ENCODE results near the gene FAN1.

Gene FAN1

GRCh38 chr15:30917675-30918074, 14.0 kb downstream of the FAN1 start:
- no peaks in the 10 kb centered on the region for H4K20me1 ChIP-seq (ENCODE audit: insufficient read depth, low read length, poor library complexity, severe bottlenecking)
- no peak overlapping the region for H3K9ac ChIP-seq (ENCODE audit: low read depth, low read length, poor library complexity, severe bottlenecking)
- H3K27me3 ChIP-seq (ENCODE audit: insufficient read depth, low read length, poor library complexity, severe bottlenecking), result no peaks in the 10 kb centered on the region
- H3F3A ChIP-seq (ENCODE audit: low read depth), result no peaks in the 10 kb centered on the region
- H3K4me3 ChIP-seq (ENCODE audit: low read length, poor library complexity, severe bottlenecking), result no peak overlapping the region
- peaks cover 79% of the 10 kb centered on the region; the same call in 1 of the 2 replicates for H3K36me3 ChIP-seq (ENCODE audit: insufficient read depth, low read length)
- H3K79me2 ChIP-seq (ENCODE audit: insufficient read depth, low read length), result no peaks in the 10 kb centered on the region; the same call in 1 of the 2 replicates
- no peaks in the 10 kb centered on the region for H3K9me2 ChIP-seq (replicated peaks; ENCODE audit: low read depth, low read length)
- H3K4me2 ChIP-seq (ENCODE audit: low read depth, low read length, poor library complexity, severe bottlenecking), result no peak overlapping the region
- H2AFZ ChIP-seq (ENCODE audit: low read length), result no peak overlapping the region
- no peak for TF ChIP-seq EZH2phosphoT487 (IDR thresholded peaks at IDR 0.05; ENCODE audit: borderline replicate concordance)
- TF ChIP-seq CTCF (conservative IDR thresholded peaks at IDR 0.05; ENCODE audit: low read length), result no peak
- H3K4me1 ChIP-seq (ENCODE audit: insufficient read depth, low read length, poor library complexity, severe bottlenecking), result peaks cover 5% of the 10 kb centered on the region
- no peaks in the 10 kb centered on the region for H3K9me3 ChIP-seq (ENCODE audit: insufficient read depth, low read depth, low read length)

DNA sequence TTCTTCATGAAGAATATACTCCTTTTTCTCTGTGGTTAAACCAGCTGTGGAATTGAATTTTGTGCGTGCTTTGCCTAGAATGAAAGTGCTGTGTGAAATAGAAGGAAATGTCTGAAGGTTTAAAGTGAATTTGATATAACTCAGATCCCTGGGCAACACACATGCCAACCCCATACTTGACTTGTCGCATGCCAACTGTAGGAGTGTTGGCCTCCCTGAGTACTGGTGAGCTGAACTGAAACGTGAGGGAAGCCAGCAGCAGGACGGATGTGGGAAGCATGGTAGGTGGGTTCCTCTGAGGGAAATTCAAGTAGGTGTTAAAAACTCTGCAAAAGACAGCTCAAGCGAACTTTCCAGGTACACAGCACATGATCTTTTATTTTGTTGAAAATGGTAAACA, 14.7 kb downstream of the FAN1 start:
- no peak overlapping the region for H3K9ac ChIP-seq (ENCODE audit: low read depth, low read length, poor library complexity, severe bottlenecking)
- peaks cover 86% of the 10 kb centered on the region; the same call in 1 of the 2 replicates for H3K36me3 ChIP-seq (ENCODE audit: insufficient read depth, low read length)
- H3K79me2 ChIP-seq (ENCODE audit: insufficient read depth, low read length), result no peaks in the 10 kb centered on the region; the same call in 1 of the 2 replicates
- no peak overlapping the region for H3K4me3 ChIP-seq (ENCODE audit: low read length, poor library complexity, severe bottlenecking)
- no peak overlapping the region for H3K4me2 ChIP-seq (ENCODE audit: low read depth, low read length, poor library complexity, severe bottlenecking)
- H2AFZ ChIP-seq (ENCODE audit: low read length), result no peak overlapping the region
- H3F3A ChIP-seq (ENCODE audit: low read depth), result no peaks in the 10 kb centered on the region
- no peaks in the 10 kb centered on the region for H3K9me2 ChIP-seq (replicated peaks; ENCODE audit: low read depth, low read length)
- TF ChIP-seq CTCF (conservative IDR thresholded peaks at IDR 0.05; ENCODE audit: low read length) (no peak), EZH2phosphoT487 (IDR thresholded peaks at IDR 0.05; ENCODE audit: borderline replicate concordance) (no peak)
- no peaks in the 10 kb centered on the region for H4K20me1 ChIP-seq (ENCODE audit: insufficient read depth, low read length, poor library complexity, severe bottlenecking)
- no peaks in the 10 kb centered on the region for H3K27me3 ChIP-seq (ENCODE audit: insufficient read depth, low read length, poor library complexity, severe bottlenecking)
- H3K9me3 ChIP-seq (ENCODE audit: insufficient read depth, low read depth, low read length), result no peaks in the 10 kb centered on the region
- H3K4me1 ChIP-seq (ENCODE audit: insufficient read depth, low read length, poor library complexity, severe bottlenecking), result peaks cover 8% of the 10 kb centered on the region

DNA sequence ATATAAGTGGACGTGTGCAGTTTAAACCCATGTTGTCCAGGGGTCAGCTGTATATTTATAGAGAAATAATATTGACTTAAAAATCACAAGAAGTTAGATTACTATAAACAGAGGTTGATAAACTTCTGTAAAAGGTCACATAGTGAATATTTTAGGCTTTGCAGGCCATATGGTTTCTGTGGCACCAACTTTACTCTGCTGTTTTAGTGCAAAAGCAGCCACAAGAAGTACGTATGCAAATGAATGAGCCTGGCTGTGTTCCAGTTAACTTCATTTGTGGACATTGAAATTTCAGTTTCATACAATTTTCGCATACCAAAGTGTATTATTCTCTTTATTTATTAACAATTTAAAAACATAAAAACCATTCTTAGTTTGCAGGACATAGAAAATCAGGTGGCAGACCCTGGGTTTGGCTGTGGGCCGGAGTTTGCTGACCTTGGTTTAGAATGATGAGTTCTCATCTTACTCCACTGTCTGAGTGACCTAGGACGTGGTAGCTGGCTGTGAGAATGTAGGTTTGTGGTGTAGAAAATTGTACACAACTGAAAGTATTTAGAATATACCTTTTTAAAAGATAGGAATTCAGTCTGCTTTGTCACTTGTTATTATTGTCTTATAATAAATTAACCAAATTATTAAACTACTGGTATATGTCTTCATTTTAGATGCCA, 16.3 kb downstream of the FAN1 start:
- no peaks in the 10 kb centered on the region for H3K9me2 ChIP-seq (replicated peaks; ENCODE audit: low read depth, low read length)
- no peaks in the 10 kb centered on the region for H3K9me3 ChIP-seq (ENCODE audit: insufficient read depth, low read depth, low read length)
- H3K4me2 ChIP-seq (ENCODE audit: low read depth, low read length, poor library complexity, severe bottlenecking), result no peak overlapping the region
- no peak overlapping the region for H2AFZ ChIP-seq (ENCODE audit: low read length)
- no peaks in the 10 kb centered on the region for H4K20me1 ChIP-seq (ENCODE audit: insufficient read depth, low read length, poor library complexity, severe bottlenecking)
- H3K36me3 ChIP-seq (ENCODE audit: insufficient read depth, low read length), result peaks cover 85% of the 10 kb centered on the region; the same call in 1 of the 2 replicates
- H3F3A ChIP-seq (ENCODE audit: low read depth), result no peaks in the 10 kb centered on the region
- TF ChIP-seq EZH2phosphoT487 (IDR thresholded peaks at IDR 0.05; ENCODE audit: borderline replicate concordance), result no peak
- no peak overlapping the region for H3K9ac ChIP-seq (ENCODE audit: low read depth, low read length, poor library complexity, severe bottlenecking)
- peaks cover 8% of the 10 kb centered on the region for H3K4me1 ChIP-seq (ENCODE audit: insufficient read depth, low read length, poor library complexity, severe bottlenecking)
- H3K79me2 ChIP-seq (ENCODE audit: insufficient read depth, low read length), result no peaks in the 10 kb centered on the region; the same call in 1 of the 2 replicates
- H3K27me3 ChIP-seq (ENCODE audit: insufficient read depth, low read length, poor library complexity, severe bottlenecking), result no peaks in the 10 kb centered on the region
- H3K4me3 ChIP-seq (ENCODE audit: low read length, poor library complexity, severe bottlenecking), result no peak overlapping the region

DNA sequence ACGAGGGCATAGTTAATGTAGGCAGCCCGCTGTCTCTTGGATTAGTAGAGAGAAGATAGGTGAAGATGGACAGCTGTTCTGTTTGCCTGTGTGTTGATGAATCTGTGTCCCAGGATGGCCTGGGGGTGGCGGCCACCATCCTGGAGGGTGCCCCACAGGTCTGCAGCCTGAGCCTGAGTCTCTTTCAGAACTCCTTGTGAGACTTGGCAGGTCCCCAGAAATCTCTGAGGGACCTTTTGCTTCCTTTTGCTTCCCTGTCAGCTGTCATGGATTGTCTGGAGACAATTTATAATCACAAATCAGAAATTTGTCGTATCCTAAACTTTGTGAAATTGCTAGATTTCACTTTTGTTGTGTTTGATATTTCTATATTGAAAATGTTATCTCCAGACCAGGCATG, 17.4 kb downstream of the FAN1 start:
- no peaks in the 10 kb centered on the region for H4K20me1 ChIP-seq (ENCODE audit: insufficient read depth, low read length, poor library complexity, severe bottlenecking)
- H3K4me2 ChIP-seq (ENCODE audit: low read depth, low read length, poor library complexity, severe bottlenecking), result no peak overlapping the region
- peaks cover 87% of the 10 kb centered on the region; the same call in 1 of the 2 replicates for H3K36me3 ChIP-seq (ENCODE audit: insufficient read depth, low read length)

More for the DNA sequence above, 17.4 kb downstream of the FAN1 start:
- Histone ChIP-seq H3K4me3 (ENCODE audit: low read length, poor library complexity, severe bottlenecking) (no peak overlapping the region), H3K27me3 (ENCODE audit: insufficient read depth, low read length, poor library complexity, severe bottlenecking) (no peaks in the 10 kb centered on the region), H3K79me2 (ENCODE audit: insufficient read depth, low read length) (no peaks in the 10 kb centered on the region; the same call in 1 of the 2 replicates), H3F3A (ENCODE audit: low read depth) (no peaks in the 10 kb centered on the region), H3K9me3 (ENCODE audit: insufficient read depth, low read depth, low read length) (no peaks in the 10 kb centered on the region), H2AFZ (ENCODE audit: low read length) (no peak overlapping the region), H3K9me2 (replicated peaks; ENCODE audit: low read depth, low read length) (no peaks in the 10 kb centered on the region), H3K4me1 (ENCODE audit: insufficient read depth, low read length, poor library complexity, severe bottlenecking) (peaks cover 8% of the 10 kb centered on the region), H3K9ac (ENCODE audit: low read depth, low read length, poor library complexity, severe bottlenecking) (no peak overlapping the region)
- TF ChIP-seq EZH2phosphoT487 (IDR thresholded peaks at IDR 0.05; ENCODE audit: borderline replicate concordance), result no peak
- no peak for TF ChIP-seq CTCF (conservative IDR thresholded peaks at IDR 0.05; ENCODE audit: low read length)

All from Loucy (cell line).